ENCODE data around the gene WASF2.

The WASF2 gene

DNA sequence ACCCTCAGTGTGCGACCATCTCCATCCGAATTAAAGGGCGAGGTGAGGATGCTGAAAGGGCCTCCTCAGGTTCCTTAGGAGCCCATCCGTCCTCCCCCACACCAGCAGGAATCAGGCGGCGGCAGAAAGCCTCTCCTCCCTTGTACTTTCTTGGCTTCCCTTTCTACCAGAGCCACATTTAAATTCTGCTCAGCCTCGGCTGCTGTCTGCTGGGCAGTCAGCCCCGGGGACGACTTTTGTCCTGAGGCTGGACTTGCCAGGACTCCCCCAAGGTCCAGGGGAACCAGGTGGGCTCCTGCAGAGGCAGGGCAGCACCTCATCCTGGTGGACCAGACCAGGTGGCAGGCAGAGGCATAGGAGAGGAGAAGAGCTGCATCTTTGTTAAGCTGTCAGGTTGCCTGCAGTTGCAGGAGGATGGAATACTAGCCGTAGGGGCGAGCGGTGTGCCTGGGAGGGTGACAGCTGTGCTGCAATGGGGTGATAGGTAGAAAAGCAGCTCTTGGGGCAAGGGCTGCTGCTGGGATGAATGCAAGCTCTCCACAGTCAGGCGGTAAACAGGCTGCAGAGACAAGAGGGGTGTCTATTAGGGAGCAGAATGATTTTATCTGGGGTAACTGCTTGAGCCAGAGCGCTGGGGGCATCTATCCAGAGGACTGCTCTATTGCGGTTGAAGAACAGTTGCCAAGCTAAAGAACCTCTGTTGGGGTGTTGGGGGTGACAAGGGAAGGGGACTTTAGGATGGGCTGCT, 46.2 kb upstream of the WASF2 start:
- no peak overlapping the region for H4K91ac ChIP-seq (ENCODE audit: low read depth, low read length, poor library complexity)
- H3K9me3 ChIP-seq (replicated peaks in 1 of 2; ENCODE audit: control insufficient read depth in 2 of 2, insufficient read depth in 1 of 2, low read depth in 1 of 2, low read length in 2 of 2), result no peaks in the 10 kb centered on the region
- no peak overlapping the region for H3K4me3 ChIP-seq (ENCODE audit: low read length in 2 of 2)

DNA sequence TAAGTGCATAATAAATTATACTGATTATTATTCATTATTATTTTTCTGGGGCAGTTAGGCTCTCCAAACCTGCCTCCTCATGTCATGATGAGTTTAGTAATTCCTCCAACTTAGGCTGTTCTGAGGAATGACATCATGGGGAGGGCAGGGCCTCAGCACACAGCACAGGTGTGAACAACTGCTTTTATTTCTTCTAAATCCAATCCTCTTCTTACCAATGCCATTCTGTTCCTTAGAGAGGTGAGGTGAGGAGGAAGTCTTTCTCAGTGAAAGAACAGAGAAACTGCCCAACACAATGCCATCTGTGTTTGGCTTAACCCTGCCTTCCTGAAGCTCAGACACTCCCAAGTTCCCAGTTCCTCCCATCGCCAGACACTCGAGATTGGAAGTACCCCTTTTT, 45.4 kb upstream of the WASF2 start:
- no peak overlapping the region for H3K4me3 ChIP-seq (ENCODE audit: low read length in 2 of 2)
- H3K36me3 ChIP-seq (replicated peaks in 1 of 2; ENCODE audit: control insufficient read depth in 2 of 2, insufficient read depth in 2 of 2, low read length in 2 of 2), result peaks cover 15 to 65% of the 10 kb centered on the region in 2 donors
- no peak overlapping the region for H2BK15ac ChIP-seq (ENCODE audit: low read length)
- DNase-seq (ENCODE audit: low spot score), result no peak
- no peak overlapping the region for H2AK5ac ChIP-seq (ENCODE audit: low read depth, low read length)
- no peak overlapping the region for H3K23ac ChIP-seq (ENCODE audit: low read depth, low read length, poor library complexity)
- H3K27me3 ChIP-seq (ENCODE audit: control insufficient read depth in 3 of 3, insufficient read depth in 3 of 3, low read depth in 1 of 3, low read length in 3 of 3), result no peaks in the 10 kb centered on the region
- H2BK120ac ChIP-seq (ENCODE audit: low read depth, low read length), result no peak overlapping the region
- H3K4me1 ChIP-seq (ENCODE audit: control insufficient read depth in 2 of 2, insufficient read depth in 1 of 2, low read depth in 1 of 2, low read length in 2 of 2), result peaks cover 22 to 25% of the 10 kb centered on the region in 2 donors
- H3K79me1 ChIP-seq (ENCODE audit: low read depth, low read length), result peaks cover 6% of the 10 kb centered on the region
- H3K4ac ChIP-seq (ENCODE audit: low read length), result no peak overlapping the region
- WGBS, 2 donors (ENCODE audit: extremely low coverage in 2 of 2, insufficient read length in 2 of 2, insufficient replicate concordance in 1 of 2), result no CpG with 5 or more reads among the region's 2 CpGs
- H3K18ac ChIP-seq (ENCODE audit: low read length), result no peak overlapping the region
- H3K4me2 ChIP-seq (ENCODE audit: insufficient read depth, low read length, poor library complexity, severe bottlenecking), result no peak overlapping the region
- no peak overlapping the region for H3K14ac ChIP-seq (ENCODE audit: low read length)
- H3K27ac ChIP-seq (replicated peaks; ENCODE audit: low read length), result no peak overlapping the region
- no peak overlapping the region for H2BK12ac ChIP-seq (ENCODE audit: low read length)
- H4K8ac ChIP-seq (ENCODE audit: low read depth, low read length), result no peak overlapping the region
- no peak overlapping the region for H2BK5ac ChIP-seq (ENCODE audit: low read length)
- no peak overlapping the region for H4K91ac ChIP-seq (ENCODE audit: low read depth, low read length, poor library complexity)
- no peaks in the 10 kb centered on the region for H3K9me3 ChIP-seq (replicated peaks in 1 of 2; ENCODE audit: control insufficient read depth in 2 of 2, insufficient read depth in 1 of 2, low read depth in 1 of 2, low read length in 2 of 2)
- no peak overlapping the region for H3K9ac ChIP-seq (ENCODE audit: low read depth, low read length, poor library complexity)
- no peak overlapping the region for H2AFZ ChIP-seq (ENCODE audit: low read length)

More for the DNA sequence above, 46.2 kb upstream of the WASF2 start:
- Histone ChIP-seq H3K4ac (ENCODE audit: low read length) (no peak overlapping the region), H2BK15ac (ENCODE audit: low read length) (peak overlapping the region; percentile 19), H3K4me2 (ENCODE audit: insufficient read depth, low read length, poor library complexity, severe bottlenecking) (peak overlapping the region; percentile 30), H2AFZ (ENCODE audit: low read length) (no peak overlapping the region), H3K36me3 (replicated peaks in 1 of 2; ENCODE audit: control insufficient read depth in 2 of 2, insufficient read depth in 2 of 2, low read length in 2 of 2) (peaks cover 15 to 73% of the 10 kb centered on the region in 2 donors), H3K27me3 (ENCODE audit: control insufficient read depth in 3 of 3, insufficient read depth in 3 of 3, low read depth in 1 of 3, low read length in 3 of 3) (no peaks in the 10 kb centered on the region), H3K79me1 (ENCODE audit: low read depth, low read length) (peaks cover 6% of the 10 kb centered on the region), H2BK120ac (ENCODE audit: low read depth, low read length) (no peak overlapping the region), H4K8ac (ENCODE audit: low read depth, low read length) (no peak overlapping the region), H3K27ac (replicated peaks; ENCODE audit: low read length) (peak overlapping the region; percentile 39), H2BK5ac (ENCODE audit: low read length) (no peak overlapping the region), H3K18ac (ENCODE audit: low read length) (peak overlapping the region; percentile 86), H2AK5ac (ENCODE audit: low read depth, low read length) (peak overlapping the region; percentile 48), H3K4me1 (ENCODE audit: control insufficient read depth in 2 of 2, insufficient read depth in 1 of 2, low read depth in 1 of 2, low read length in 2 of 2) (peaks cover 22 to 27% of the 10 kb centered on the region in 2 donors), H3K23ac (ENCODE audit: low read depth, low read length, poor library complexity) (peak overlapping the region; percentile 49), H2BK12ac (ENCODE audit: low read length) (no peak overlapping the region), H3K14ac (ENCODE audit: low read length) (no peak overlapping the region), H3K9ac (ENCODE audit: low read depth, low read length, poor library complexity) (peak overlapping the region; percentile 26)
- DNase-seq (ENCODE audit: low spot score), result no peak
- no CpG with 5 or more reads among the region's 15 CpGs for WGBS, 2 donors (ENCODE audit: extremely low coverage in 2 of 2, insufficient read length in 2 of 2, insufficient replicate concordance in 1 of 2)

DNA sequence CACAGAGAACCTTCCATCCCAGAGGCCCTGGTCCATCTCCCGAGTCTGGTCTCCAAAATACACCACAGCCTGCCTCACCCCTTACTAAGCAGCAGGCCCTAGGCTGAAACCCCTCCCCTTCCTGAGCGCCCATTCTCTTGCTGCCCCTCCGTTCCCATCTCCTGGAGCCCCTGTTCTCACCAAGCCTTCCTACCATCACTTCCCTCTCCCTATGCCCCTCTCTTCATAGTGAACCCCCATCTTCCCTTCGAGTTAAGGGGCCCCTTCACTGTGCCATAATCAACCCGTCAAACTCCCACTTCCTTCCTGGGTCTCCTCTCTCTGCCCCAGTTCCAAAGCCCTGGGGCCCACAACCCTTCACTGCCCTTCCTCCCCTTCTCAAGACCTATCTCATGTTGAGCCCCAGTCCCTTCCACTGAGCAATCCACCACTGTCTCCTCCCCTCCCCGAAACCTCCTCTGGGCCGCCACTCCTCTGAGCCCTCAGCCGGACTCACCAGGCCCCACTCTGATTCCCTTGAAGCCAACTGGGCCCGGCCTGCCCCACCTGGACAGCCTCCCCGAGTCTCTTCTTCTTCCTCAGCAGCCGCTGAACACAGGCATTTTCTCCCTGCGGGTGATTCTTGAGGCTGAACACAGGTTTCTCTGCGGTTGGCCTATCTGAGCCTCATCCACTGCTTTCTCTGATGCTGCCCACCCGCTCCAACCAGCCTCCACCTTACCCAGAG, 42.2 kb upstream of the WASF2 start:
- peak overlapping the region; percentile 19 for H2AK5ac ChIP-seq (ENCODE audit: low read depth, low read length)
- H2BK15ac ChIP-seq (ENCODE audit: low read length), result no peak overlapping the region
- no peak overlapping the region for H3K4me2 ChIP-seq (ENCODE audit: insufficient read depth, low read length, poor library complexity, severe bottlenecking)
- no peak overlapping the region for H3K23ac ChIP-seq (ENCODE audit: low read depth, low read length, poor library complexity)
- no peak overlapping the region for H4K91ac ChIP-seq (ENCODE audit: low read depth, low read length, poor library complexity)
- no peak overlapping the region for H3K14ac ChIP-seq (ENCODE audit: low read length)
- H3K4ac ChIP-seq (ENCODE audit: low read length), result no peak overlapping the region
- H3K79me1 ChIP-seq (ENCODE audit: low read depth, low read length), result peaks cover 4% of the 10 kb centered on the region
- no peak overlapping the region for H2BK5ac ChIP-seq (ENCODE audit: low read length)
- no peak overlapping the region for H3K4me3 ChIP-seq (ENCODE audit: low read length in 2 of 2)
- DNase-seq (ENCODE audit: low spot score), result no peak
- no peak overlapping the region for H3K27ac ChIP-seq (replicated peaks; ENCODE audit: low read length)
- no peaks in the 10 kb centered on the region for H3K9me3 ChIP-seq (replicated peaks in 1 of 2; ENCODE audit: control insufficient read depth in 2 of 2, insufficient read depth in 1 of 2, low read depth in 1 of 2, low read length in 2 of 2)
- no peak overlapping the region for H2BK12ac ChIP-seq (ENCODE audit: low read length)
- WGBS, 2 donors (ENCODE audit: extremely low coverage in 2 of 2, insufficient read length in 2 of 2, insufficient replicate concordance in 1 of 2), result no CpG with 5 or more reads among the region's 14 CpGs
- no peak overlapping the region for H4K8ac ChIP-seq (ENCODE audit: low read depth, low read length)
- H3K36me3 ChIP-seq (replicated peaks in 1 of 2; ENCODE audit: control insufficient read depth in 2 of 2, insufficient read depth in 2 of 2, low read length in 2 of 2), result peaks cover 12 to 41% of the 10 kb centered on the region in 2 donors
- peak overlapping the region; percentile 46 for H3K18ac ChIP-seq (ENCODE audit: low read length)
- H3K9ac ChIP-seq (ENCODE audit: low read depth, low read length, poor library complexity), result peak overlapping the region; percentile 26
- H3K27me3 ChIP-seq (ENCODE audit: control insufficient read depth in 3 of 3, insufficient read depth in 3 of 3, low read depth in 1 of 3, low read length in 3 of 3), result no peaks in the 10 kb centered on the region
- no peak overlapping the region for H2AFZ ChIP-seq (ENCODE audit: low read length)
- no peak overlapping the region for H2BK120ac ChIP-seq (ENCODE audit: low read depth, low read length)
- peaks cover 34 to 36% of the 10 kb centered on the region in 2 donors for H3K4me1 ChIP-seq (ENCODE audit: control insufficient read depth in 2 of 2, insufficient read depth in 1 of 2, low read depth in 1 of 2, low read length in 2 of 2)

DNA sequence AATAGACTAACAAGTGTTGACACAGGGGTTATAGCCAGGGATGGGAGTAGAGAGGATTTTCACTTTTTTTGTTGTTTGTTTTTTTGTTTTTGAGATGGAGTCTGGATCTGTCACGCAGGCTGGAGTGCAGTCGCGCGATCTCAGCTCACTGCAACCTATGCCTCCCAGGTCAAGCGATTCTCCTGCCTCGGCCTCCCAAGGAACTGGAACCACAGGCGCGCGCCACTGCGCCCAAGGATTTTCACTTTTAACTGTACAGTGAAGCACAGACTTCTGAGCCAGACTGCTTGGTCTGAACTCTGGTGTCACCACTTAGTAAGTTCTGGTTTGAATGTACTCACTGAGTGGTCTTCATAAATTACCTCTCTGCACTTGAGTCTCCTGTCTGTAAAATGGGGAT, 40.2 kb upstream of the WASF2 start:
- Histone ChIP-seq H3K9me3 (replicated peaks in 1 of 2; ENCODE audit: control insufficient read depth in 2 of 2, insufficient read depth in 1 of 2, low read depth in 1 of 2, low read length in 2 of 2) (no peaks in the 10 kb centered on the region), H3K79me1 (ENCODE audit: low read depth, low read length) (peaks cover 2% of the 10 kb centered on the region), H3K4me2 (ENCODE audit: insufficient read depth, low read length, poor library complexity, severe bottlenecking) (no peak overlapping the region), H3K4ac (ENCODE audit: low read length) (no peak overlapping the region), H4K8ac (ENCODE audit: low read depth, low read length) (no peak overlapping the region), H3K9ac (ENCODE audit: low read depth, low read length, poor library complexity) (no peak overlapping the region), H2AFZ (ENCODE audit: low read length) (no peak overlapping the region), H2AK5ac (ENCODE audit: low read depth, low read length) (no peak overlapping the region), H2BK120ac (ENCODE audit: low read depth, low read length) (no peak overlapping the region), H3K4me3 (ENCODE audit: low read length in 2 of 2) (no peak overlapping the region), H3K14ac (ENCODE audit: low read length) (no peak overlapping the region), H3K4me1 (ENCODE audit: control insufficient read depth in 2 of 2, insufficient read depth in 1 of 2, low read depth in 1 of 2, low read length in 2 of 2) (peaks cover 35 to 42% of the 10 kb centered on the region in 2 donors), H2BK12ac (ENCODE audit: low read length) (no peak overlapping the region), H2BK5ac (ENCODE audit: low read length) (no peak overlapping the region), H4K91ac (ENCODE audit: low read depth, low read length, poor library complexity) (no peak overlapping the region), H3K18ac (ENCODE audit: low read length) (no peak overlapping the region), H3K27me3 (ENCODE audit: control insufficient read depth in 3 of 3, insufficient read depth in 3 of 3, low read depth in 1 of 3, low read length in 3 of 3) (no peaks in the 10 kb centered on the region), H3K27ac (replicated peaks; ENCODE audit: low read length) (no peak overlapping the region), H3K36me3 (replicated peaks in 1 of 2; ENCODE audit: control insufficient read depth in 2 of 2, insufficient read depth in 2 of 2, low read length in 2 of 2) (peaks cover 9 to 27% of the 10 kb centered on the region in 2 donors), H3K23ac (ENCODE audit: low read depth, low read length, poor library complexity) (no peak overlapping the region), H2BK15ac (ENCODE audit: low read length) (no peak overlapping the region)
- DNase-seq (ENCODE audit: low spot score), result no peak
- WGBS, 2 donors (ENCODE audit: extremely low coverage in 2 of 2, insufficient read length in 2 of 2, insufficient replicate concordance in 1 of 2), result no CpG with 5 or more reads among the region's 10 CpGs

All from neuronal stem cell (in vitro differentiated cells).